HG03280 (cell line): ENCODE data around the gene NBEA.
"Not testable (repeated sequence)": the region's sequence is repeated elsewhere in the genome, so short reads cannot be mapped to it uniquely, and the experiment has no call there.

ENCODE experiments used
- ATAC-seq: cut with Tn5 transposase; IDR thresholded peaks from one replicate; pipeline ENCODE4 v1.9.1; 2021; ENCODE audit warnings: mild to moderate bottlenecking, moderate library complexity; ENCODE audit not compliant: unreplicated experiment

The NBEA gene

DNA sequence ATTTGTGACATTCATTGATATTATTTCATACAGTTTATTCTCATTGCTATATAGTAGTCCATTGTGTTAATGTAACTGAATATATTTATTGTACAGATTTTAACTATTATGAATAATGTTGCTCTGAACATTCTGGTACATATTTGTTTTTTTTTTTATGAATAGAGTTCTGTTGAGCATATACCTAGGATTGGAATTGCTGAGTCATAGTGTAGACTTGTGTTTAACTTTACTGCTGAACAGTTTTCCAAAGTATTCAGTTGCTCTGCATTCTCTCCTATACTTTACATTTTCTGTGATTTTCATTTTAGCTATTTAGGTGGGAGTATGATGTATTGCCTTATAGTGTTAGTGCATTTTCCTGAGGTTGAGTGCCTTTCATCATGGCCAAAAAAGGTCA is 436.9 kb downstream of the NBEA start:
- no peak for ATAC-seq

DNA sequence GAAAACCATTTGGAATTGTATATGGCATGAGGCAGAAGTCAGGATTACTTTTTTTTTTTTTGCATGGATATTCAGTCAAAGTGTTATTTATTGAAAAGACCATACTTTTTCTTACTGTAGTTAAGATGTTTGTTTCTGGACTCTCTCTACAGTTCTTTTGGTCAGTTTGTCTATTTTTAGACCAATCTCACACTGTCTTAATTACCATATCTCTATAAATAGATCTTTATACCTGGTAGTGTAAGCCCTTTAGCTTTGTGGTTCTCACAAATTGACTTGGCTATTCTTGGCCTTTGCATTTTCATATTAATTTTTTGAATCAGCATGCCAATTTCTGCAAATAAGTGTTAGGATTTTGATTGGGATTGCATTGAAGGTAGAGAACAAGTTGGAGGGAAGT is 437.6 kb downstream of the NBEA start:
- ATAC-seq: no peak

DNA sequence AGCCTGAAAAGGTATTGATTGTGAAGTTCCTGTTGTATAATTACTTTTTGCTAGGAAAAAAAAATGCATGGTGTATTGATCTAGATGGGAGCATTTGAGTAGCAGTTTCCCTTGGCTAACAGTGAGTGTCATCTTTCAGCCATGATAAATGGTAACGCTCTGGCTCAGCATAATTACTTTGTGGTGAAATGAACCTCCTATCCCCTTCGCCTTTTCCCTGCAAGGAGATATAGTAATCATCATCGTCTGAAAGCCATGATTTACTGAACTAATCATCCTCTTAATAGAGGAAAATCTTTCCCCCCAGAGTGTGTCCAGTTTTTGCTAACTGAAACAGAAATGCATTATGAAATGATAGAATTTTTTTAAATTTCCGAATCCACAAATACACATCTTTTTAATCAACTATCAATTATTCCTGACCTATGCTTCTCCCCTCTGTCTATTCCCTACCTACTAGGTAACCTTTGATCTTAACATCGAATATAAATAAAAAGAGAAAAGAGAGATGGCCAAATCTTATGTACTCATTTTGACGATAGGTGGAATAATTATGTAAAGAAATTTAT is 445.7 kb downstream of the NBEA start:
- no peak for ATAC-seq

DNA sequence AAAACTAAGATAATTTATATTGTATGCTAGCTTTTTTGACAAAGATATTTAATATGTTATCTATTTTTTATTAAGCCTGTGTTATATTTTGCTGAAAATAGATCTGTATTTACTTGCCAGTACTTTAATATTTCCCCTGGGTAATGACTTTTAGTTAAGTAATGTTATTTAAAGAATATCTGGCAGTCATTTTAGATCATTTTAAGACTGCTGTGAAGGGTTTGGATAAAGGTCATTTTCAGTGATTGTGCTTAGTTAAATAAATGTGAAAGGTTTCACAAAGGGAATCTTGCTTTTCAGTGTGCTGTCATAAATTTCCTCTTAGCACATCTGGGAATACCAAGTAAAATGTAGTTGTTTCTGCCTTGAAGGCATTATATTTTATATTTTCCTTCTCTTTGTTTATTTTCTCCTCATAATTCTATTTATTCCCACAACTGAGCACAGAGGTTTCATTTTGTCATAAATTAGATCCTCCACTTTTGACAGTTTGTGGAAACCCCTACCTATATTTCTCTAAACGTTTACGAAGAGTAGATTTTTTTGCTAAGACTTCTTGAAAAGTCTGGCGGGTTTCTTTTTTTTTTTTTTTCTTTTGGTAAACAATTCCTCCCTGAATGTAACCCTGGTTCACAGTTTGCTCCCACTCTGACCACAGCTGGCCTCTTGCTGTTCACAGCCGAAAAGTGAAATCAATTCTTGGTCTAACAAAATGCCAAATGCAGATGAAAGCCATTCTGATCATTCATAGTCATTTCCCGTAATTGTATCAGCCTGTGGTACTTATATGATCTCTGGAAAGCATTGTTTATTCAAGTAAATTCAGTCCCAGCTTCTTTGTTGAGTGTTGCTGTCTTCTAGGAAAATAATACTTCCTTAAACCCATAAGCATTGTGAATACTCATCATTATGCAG is 446.6 kb downstream of the NBEA start:
- ATAC-seq: no peak

DNA sequence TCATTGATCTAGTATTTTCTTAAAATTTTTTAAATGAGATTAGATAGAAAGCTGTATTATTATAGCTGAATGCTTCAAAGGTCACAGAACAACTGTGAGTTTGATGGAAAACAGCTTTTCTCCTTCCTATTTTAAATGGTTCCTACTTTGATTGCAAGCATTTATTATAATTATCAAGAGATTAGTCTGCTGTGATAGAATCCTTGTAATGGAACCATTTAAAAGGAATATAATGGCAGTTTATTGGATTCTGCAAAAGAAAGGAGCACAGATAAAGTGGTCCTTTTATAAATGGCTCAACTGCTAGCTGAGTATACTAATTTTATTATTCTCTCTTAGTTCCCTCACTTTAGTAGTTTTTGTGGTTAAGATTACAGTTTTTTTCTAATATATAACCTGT is 447.5 kb downstream of the NBEA start:
- ATAC-seq: no peak

DNA sequence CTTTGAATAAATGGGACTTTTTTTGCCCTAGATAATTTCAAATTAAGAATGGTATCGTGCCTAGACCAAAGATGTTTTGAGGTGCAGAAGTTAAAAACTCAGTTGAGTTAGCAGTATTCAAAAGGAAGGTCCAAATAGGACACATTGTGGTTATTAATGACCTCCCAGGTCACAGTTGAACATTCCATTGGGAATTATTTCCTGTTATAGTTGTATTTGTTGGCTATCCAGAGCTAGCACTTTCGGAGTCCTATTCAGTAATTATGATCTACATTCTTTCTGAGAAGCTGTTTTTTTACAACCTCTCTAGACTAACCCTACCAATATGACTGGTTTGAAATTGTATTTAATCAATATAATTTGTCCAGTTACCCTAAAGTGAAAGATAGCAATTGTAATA is 450.7 kb downstream of the NBEA start:
- no peak for ATAC-seq

DNA sequence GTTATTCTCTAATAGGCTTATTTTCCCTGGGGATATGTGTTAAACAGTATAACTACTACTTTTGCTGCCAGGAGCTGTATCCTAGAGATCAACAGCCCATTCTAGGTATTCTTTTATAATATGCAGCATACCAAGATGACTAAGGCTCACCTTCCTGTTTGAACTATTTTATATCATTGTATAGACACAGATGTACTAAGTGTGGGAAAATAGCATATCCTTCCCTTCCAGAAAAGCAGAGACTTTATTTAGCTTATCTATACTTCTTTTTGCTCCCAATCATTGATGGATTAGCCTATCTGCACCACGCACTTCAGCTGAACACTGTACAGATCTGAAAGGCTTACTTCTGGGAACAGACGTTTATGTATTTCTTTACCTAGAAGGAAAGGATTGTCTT is 451.8 kb downstream of the NBEA start:
- ATAC-seq: no peak

DNA sequence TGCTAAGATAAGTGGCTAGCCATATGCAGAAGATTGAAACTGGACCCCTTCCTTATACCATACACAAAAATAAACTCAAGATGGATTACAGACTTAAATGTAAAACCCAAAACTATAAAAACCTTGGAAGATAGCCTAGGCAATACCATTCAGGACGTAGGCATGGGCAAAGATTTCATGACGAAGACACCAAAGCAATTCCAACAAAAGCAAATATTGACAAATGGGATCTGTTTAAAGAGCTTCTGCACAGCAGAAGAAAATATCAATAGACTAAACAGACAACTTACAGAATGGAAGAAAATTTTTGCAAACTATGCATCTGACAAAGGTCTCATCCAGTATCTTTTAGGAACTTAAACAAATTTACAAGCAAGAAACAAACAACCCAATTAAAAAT is 466.2 kb downstream of the NBEA start:
- not testable (repeated sequence) for ATAC-seq

DNA sequence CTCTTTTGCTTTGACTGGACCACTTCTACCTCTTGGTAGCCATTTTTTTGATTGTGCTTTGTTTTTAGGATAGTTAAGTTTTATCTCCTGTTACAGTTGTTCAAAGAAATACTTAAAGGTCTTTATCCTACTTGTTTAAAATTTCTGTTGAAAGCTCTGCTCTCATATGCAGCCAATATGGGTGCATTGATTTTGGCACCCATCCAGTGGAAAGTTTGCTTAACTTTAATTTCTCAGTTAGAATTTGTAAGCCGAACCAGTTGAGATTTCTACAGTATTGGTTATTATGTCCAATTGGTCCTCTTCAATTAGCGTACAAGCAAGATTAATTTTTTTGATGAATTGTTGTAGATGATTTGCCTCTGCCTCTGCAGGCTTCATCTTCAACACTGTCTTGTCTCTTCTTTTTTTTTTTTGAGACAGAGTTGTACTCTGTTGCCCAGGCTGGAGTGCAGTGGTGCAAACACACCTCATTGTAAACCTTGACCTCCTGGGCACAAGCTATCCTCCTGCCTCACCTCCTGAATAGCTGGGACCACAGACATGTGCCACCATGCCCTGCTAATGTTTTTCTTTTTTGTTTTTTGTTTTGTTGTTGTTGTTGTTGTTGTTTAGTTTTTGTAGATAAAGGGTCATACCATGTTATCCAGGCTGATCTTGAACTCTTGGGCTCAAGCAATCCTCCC is 469.1 kb downstream of the NBEA start:
- no peak for ATAC-seq

DNA sequence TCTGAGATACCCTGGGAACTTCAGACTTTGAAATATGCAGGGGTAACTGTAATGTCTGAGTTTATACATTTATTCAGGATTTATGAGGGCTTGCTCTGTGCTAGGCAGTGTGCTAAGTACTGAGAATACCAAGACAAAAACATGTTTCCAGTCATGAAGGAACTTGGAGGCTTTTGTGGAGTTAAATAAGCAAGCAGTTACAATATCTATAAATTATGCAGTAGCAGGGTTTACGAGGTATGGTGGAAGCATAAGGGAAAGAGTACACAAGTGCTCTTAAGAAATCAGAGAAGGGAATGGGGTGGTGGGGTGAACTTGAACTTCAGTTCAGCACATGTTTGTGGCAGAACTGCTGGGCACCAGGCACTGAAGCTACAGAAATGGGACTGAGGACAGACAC is 506.4 kb downstream of the NBEA start:
- no peak for ATAC-seq

DNA sequence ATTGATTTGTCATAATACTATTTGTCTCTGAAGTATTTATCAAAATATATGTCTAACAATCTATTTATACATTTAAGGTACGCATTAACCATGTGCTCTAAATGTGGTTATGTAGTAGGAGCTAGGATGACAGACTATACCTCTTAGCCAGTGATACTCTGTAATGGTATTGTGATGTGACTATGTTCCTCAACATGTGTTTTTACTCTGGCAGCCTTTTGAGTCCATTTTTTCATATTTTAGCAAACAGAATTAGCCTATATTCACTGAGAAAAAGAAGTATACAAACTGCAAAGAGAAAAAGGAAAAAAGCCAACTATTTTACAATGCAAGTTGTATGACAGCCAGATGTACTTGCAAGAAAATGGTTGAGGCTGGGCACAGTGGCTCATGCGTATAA is 507.8 kb downstream of the NBEA start:
- ATAC-seq: no peak

DNA sequence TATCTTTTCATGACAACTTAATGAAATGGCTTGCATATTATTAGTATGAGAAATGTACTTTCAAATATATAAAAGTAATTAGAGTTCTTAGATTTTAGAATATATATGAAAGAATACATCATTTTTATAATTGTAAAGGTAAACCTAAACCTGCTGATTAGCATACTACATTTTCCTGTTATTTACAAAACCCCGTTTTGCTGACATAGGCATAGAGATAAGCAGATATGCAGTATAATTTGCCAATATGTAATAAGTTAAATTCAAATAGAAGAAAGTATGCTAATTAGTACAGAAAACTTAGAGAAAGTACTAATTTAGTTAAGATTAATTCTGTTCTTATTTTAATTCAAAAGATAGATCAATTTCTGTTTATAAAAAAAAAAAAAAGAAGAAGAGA is 513.0 kb downstream of the NBEA start:
- ATAC-seq: no peak

DNA sequence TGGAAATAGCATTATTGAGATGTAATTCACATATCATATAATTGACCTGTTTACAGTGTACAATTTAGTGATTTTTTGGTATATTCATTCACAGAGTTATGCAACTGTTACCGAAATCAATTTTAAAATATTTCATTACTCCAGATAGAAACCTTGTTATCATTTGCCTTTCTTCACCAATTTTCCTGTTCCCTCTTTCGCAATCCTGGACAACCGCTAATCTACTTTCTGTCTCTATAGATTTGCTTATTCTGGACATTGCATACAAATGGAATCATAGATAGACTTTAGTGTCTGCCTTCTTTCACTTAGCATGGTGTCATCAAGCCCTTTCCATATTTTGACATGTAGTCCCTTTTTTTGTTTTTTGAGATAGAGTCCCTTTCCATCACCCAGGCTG is 515.2 kb downstream of the NBEA start:
- ATAC-seq: no peak

DNA sequence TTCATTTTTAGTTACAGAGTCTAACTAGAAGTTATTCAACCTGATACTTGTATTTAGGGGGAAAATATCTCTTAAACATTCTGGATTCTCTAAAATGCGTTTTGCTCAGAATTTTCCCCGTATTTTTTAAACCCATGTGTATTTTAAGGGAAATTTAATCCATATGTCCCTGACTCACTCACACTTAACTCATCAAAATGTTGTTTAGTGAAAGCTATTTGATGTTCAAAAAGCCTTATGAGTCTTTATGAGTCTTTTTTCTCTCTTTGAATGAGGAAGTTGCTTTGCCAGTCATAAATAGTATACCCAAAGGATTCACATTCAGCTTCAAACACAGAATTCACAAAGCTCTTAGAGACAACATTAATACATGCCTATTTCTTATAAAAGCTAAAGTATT is 518.0 kb downstream of the NBEA start:
- no peak for ATAC-seq

DNA sequence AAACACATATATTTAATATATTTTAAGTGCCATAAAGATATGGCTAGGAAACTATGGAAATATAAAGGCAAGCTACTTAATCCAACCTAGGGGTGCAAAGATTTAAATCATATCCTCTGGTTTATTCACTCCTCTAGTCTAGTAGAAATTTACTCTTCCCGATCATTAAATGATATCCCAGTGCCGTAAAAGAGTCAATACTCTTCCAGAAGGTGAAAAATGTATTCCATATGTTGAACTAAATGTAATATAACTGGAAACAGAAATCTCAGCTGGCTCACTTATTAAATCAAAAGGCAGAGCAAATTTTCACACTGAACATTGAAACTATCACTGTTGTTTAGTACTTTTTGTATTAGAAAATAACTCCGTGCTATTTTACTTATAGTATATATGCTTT is 523.3 kb downstream of the NBEA start:
- ATAC-seq: no peak

DNA sequence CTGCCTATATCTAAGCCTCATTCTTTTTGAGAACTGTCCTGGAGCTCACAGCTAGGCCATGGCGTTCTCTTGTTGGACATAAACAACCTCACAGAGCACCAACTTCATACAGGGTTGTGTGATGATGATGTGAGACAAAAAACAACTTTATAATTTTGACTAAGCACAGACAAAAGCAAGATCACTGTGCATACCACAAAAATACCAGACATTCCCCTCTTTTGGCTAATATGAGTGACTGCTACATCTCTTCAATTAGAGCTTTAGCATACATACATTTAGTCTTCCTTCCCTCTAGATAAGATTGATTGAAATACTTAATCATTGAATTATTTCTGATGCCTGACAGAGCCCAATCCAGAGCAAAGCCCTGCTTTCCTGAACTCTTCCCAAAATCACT is 526.1 kb downstream of the NBEA start:
- no peak for ATAC-seq

DNA sequence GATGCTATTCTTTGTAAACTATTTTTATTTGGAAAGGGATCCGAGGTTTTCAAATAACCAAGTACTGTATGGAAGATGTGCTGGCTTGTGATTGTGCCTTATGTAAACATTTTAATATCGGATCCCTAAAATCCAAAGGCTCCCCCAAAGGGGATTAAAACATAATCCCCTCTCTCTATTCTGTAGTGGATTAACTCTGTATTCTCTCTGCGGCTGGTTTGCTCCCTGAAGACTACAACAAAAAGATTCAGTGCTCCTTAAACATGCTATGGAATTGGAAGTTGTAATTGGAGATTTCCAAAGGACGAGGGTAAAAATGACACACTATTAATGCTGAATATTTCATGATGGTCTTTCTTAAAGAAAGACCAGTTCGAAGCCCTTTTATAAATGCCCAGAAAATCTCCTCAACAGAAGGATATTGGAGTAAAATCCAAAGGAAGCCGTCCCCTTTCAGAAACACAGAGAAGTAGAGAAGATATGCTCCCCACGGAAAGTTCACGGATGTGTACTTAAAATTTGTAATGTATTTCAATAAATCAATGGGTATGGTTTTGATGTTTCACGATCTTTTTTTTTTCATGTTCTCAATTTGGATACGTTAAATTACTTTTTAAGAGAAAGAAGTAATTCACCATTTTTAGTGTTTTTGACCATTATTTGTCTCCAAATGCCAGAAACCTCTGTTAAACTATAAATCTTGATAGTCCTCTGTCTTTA is 527.9 kb downstream of the NBEA start:
- no peak for ATAC-seq

DNA sequence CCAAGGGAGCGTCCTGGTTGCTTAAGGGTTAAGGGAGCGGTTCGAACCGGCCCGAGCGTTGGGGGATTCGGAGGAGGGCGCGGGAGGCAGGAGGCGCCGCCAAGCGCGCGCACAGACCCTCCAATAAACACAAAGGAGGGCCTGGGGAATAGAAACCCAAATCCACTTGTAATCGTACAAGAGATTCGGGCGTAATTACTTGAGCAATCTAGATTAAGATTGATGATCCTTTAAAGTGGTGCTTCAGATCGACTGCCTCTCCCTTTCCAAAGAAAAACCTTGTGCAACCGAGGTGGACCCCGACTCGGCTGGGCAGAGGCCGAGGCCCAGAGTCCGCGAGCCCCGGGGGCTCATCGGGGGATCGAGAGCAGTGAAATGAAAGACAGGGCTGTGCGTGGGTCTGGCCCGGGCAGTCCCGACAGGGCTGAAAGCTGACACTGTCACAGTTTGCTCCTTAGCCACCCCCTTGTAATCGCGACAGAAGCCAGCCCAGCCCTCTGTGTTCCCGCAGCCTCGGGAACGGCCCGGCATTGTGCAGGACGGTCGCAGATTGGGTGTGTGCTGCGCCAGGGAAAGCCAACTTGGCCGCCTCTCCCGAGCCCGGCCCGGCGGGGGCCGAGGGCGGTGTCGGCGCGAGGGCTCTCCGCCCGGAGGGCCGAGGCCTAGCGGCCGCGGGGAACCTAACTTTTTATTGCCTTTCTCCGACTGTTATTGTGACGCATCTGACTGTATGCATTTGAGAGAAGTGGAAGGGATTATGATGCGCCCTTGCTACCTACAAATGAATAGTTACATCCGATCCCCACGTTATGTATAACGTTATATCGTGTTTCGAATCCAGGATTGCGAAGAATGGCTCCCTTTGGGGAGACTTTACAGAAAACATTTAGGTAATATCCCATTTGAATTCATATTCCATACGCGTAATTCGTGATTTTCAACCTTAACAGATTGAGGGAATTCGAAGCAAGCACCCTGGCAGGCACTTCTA is 528.9 kb downstream of the NBEA start:
- no peak for ATAC-seq

DNA sequence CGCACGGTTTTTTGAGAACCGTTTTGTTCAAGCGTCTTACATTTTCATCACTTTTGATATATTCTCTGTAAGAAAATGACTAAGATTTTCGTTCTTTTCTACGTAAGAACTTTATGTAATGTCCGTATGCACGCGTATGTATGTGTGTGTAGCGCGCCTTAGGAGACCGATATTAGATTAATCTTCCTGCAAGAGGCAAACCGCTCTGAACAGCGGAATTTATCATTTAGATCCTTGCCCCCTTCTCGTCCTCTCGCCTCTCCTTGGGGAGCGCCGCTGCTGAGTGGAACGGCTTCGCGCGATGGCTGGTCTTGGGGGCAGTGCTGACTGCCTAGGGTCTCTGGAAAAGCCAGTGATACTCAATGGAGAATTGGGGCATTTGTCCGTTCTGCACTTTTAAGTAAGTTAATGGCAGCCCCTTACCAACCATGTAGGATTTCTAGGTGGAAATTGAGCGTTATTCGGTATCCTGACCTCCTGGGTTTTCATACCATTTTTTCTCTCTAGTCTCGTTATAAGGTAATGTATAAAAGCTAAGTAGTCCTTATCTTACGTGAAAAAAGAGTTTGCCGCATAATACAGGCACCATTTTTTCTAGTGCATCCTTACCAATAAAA is 529.7 kb downstream of the NBEA start:
- ATAC-seq: no peak
